HG02588 (cell line): ENCODE results near the gene MPV17.
"Not testable (repeated sequence)": the region's sequence is repeated elsewhere in the genome, so short reads cannot be mapped to it uniquely, and the experiment has no call there.

ENCODE experiments used
- ATAC-seq: cut with Tn5 transposase; IDR thresholded peaks from one replicate; pipeline ENCODE4 v1.9.1; 2021; ENCODE audit warnings: mild to moderate bottlenecking, moderate library complexity; ENCODE audit not compliant: unreplicated experiment

Gene MPV17

GRCh38 chr2:27300606-27301005 is 22.3 kb downstream of the MPV17 start:
- not testable (repeated sequence) for ATAC-seq

GRCh38 chr2:27298391-27299080 is 24.4 kb downstream of the MPV17 start:
- ATAC-seq: no peak

GRCh38 chr2:27297195-27297594 is 25.7 kb downstream of the MPV17 start:
- no peak for ATAC-seq

GRCh38 chr2:27296481-27296880 is 26.4 kb downstream of the MPV17 start:
- ATAC-seq: no peak

- no peak for ATAC-seq
These were observed 28.0 kb downstream of the MPV17 start for GRCh38 chr2:27294928-27295327.

- ATAC-seq: no peak
These were observed 31.0 kb downstream of the MPV17 start for GRCh38 chr2:27291865-27292264.

GRCh38 chr2:27290549-27290948 is 32.3 kb downstream of the MPV17 start:
- no peak for ATAC-seq

GRCh38 chr2:27288610-27289009 is 34.3 kb downstream of the MPV17 start:
- no peak for ATAC-seq

GRCh38 chr2:27285481-27285880 is 37.4 kb downstream of the MPV17 start:
- no peak for ATAC-seq

- no peak for ATAC-seq
These were observed 37.9 kb downstream of the MPV17 start for GRCh38 chr2:27284996-27285395.

GRCh38 chr2:27282892-27283291 is 40.0 kb downstream of the MPV17 start:
- ATAC-seq: no peak

- no peak for ATAC-seq
These were observed 40.9 kb downstream of the MPV17 start, which contains the start of gene TRIM54 for GRCh38 chr2:27281855-27282559. Gene TRIM54, plus strand, starts transcription at chr2:27282429. Its CDS starts 303 bp downstream, at chr2:27282732.

- ATAC-seq: no peak
These were observed 41.5 kb downstream of the MPV17 start for GRCh38 chr2:27281442-27281841.

GRCh38 chr2:27280826-27281225 is 42.1 kb downstream of the MPV17 start:
- ATAC-seq: no peak

- ATAC-seq: no peak
These were observed 44.9 kb downstream of the MPV17 start for GRCh38 chr2:27278010-27278409.

- ATAC-seq: no peak
These were observed 47.4 kb downstream of the MPV17 start, which contains the start of gene DNAJC5G for GRCh38 chr2:27275211-27276150. Gene DNAJC5G, plus strand, starts transcription at chr2:27275433. Its CDS starts 1,296 bp downstream, at chr2:27276729.

- not testable (repeated sequence) for ATAC-seq
These were observed 50.1 kb downstream of the MPV17 start for GRCh38 chr2:27272537-27273522.

- no peak for ATAC-seq
These were observed 51.1 kb downstream of the MPV17 start for GRCh38 chr2:27271631-27272340.

GRCh38 chr2:27270670-27271069 is 52.2 kb downstream of the MPV17 start:
- ATAC-seq: no peak
